ENCODE results near the gene CATSPERD. TPM values are rescaled to one million over a fixed set of nuclear protein-coding genes. Genes with fewer than 3 reads are reported as not detected.

Gene CATSPERD
- total RNA-seq, 6 experiments from 2014 or later, result not detected

GRCh38 chr19:5696196-5697021, 24.0 kb upstream of the CATSPERD start:
- Mint-ChIP-seq H3K36me3 (ENCODE audit: low read depth) (peaks cover 24% of the 10 kb centered on the region; the same call in 1 of the 2 replicates), H3K9me3 (peaks cover 3% of the 10 kb centered on the region; the same call in 1 of the 2 replicates), H3K27me3 (ENCODE audit: insufficient read depth) (peaks cover 23% of the 10 kb centered on the region), H3K27ac (0 out of 2 replicates have a peak overlapping the region, but pooled peaks have one; percentile 25), H3K4me3 (no peak overlapping the region), H3K4me1 (ENCODE audit: low read depth) (peaks cover 10% of the 10 kb centered on the region; the same call in 1 of the 2 replicates)
- TF ChIP-seq CTCF (IDR thresholded peaks at IDR 0.05), result no peak
- DNase-seq, result no peak

- peaks cover 26% of the 10 kb centered on the region for H3K27me3 Mint-ChIP-seq (ENCODE audit: insufficient read depth)
- TF ChIP-seq CTCF (IDR thresholded peaks at IDR 0.05), result no peak
- peaks cover 6% of the 10 kb centered on the region; the same call in 1 of the 2 replicates for H3K4me1 Mint-ChIP-seq (ENCODE audit: low read depth)
- H3K36me3 Mint-ChIP-seq (ENCODE audit: low read depth), result peaks cover 20% of the 10 kb centered on the region; the same call in 1 of the 2 replicates
- DNase-seq, result no peak
- no peak overlapping the region for H3K4me3 Mint-ChIP-seq
- peaks cover 3% of the 10 kb centered on the region; the same call in 1 of the 2 replicates for H3K9me3 Mint-ChIP-seq
- peak overlapping the region; percentile 25; the same call in 1 of the 2 replicates for H3K27ac Mint-ChIP-seq
These were observed 23.2 kb upstream of the CATSPERD start for GRCh38 chr19:5697022-5697889.

GRCh38 chr19:5697890-5698634, 22.4 kb upstream of the CATSPERD start:
- Mint-ChIP-seq H3K27ac (no peak overlapping the region), H3K36me3 (ENCODE audit: low read depth) (peaks cover 15% of the 10 kb centered on the region), H3K4me3 (no peak overlapping the region), H3K4me1 (ENCODE audit: low read depth) (peaks cover 3% of the 10 kb centered on the region), H3K9me3 (peaks cover 3% of the 10 kb centered on the region; the same call in 1 of the 2 replicates), H3K27me3 (ENCODE audit: insufficient read depth) (peaks cover 26% of the 10 kb centered on the region)
- no peak for DNase-seq
- TF ChIP-seq CTCF (IDR thresholded peaks at IDR 0.05), result no peak

- peaks cover 21% of the 10 kb centered on the region for H3K36me3 Mint-ChIP-seq (ENCODE audit: low read depth)
- H3K4me1 Mint-ChIP-seq (ENCODE audit: low read depth), result peaks cover 9% of the 10 kb centered on the region
- DNase-seq, result no peak
- peaks cover 7% of the 10 kb centered on the region; the same call in 1 of the 2 replicates for H3K9me3 Mint-ChIP-seq
- no peak overlapping the region; the same call in 1 of the 2 replicates for H3K4me3 Mint-ChIP-seq
- H3K27ac Mint-ChIP-seq, result no peak overlapping the region; the same call in 1 of the 2 replicates
- H3K27me3 Mint-ChIP-seq (ENCODE audit: insufficient read depth), result peaks cover 23% of the 10 kb centered on the region
- TF ChIP-seq CTCF (IDR thresholded peaks at IDR 0.05), result no peak
These were observed 21.6 kb upstream of the CATSPERD start for GRCh38 chr19:5698635-5699422.
